Measurements from ENCODE around the gene KIAA1191. TPM values are rescaled to one million over a fixed set of nuclear protein-coding genes. Genes with fewer than 3 reads are reported as not detected.

Gene KIAA1191, protein sequence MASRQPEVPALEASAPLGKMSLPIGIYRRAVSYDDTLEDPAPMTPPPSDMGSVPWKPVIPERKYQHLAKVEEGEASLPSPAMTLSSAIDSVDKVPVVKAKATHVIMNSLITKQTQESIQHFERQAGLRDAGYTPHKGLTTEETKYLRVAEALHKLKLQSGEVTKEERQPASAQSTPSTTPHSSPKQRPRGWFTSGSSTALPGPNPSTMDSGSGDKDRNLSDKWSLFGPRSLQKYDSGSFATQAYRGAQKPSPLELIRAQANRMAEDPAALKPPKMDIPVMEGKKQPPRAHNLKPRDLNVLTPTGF
- 61.5 to 81.2 TPM (median 73.8 TPM) in 5 replicates for total RNA-seq (2022; extraction: Qiagen RNA extraction)

DNA sequence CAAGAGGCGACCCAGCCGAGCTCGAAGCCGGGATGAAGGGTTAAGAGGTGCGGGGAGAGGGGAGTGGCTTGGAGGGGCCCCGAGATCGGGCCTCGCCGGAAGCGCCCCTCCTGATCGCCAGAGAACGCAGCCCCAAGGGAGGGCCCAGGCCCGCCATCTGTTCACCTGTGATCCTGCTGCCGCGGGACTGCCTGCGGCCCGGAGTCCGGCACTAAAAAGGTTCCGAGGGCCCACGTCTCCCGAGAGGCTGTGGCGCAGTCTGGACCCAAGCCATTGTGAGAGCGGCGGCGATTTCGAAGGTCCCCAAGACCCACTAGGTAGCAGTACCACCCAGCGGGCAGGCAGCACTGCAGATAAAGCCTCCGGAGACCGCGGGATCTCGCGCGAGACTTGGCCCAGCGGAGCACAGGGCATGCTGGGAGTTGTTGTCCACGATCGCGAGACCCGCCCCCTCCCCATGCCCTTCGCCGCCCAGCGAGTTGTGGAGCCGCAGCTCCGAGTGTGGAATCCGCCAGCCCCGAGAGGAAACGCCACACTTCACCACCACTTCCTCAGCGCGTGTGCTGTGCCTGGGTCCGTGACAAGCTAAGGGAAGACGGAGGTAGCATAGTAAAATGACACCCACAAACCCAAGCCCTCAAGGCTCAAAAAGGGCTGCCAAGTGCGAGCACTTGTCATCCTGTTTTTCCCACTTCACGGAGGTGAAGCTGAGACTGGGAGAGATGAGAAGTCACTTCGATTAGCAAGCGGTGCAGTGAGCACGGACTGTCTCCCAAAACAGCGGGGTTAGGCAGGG lies at the start of gene KIAA1191:
Gene KIAA1191, minus strand, starts transcription at position 328 of the 796 bp plus-strand sequence. CDS start 2,256 bp downstream, outside the sequence.

DNA sequence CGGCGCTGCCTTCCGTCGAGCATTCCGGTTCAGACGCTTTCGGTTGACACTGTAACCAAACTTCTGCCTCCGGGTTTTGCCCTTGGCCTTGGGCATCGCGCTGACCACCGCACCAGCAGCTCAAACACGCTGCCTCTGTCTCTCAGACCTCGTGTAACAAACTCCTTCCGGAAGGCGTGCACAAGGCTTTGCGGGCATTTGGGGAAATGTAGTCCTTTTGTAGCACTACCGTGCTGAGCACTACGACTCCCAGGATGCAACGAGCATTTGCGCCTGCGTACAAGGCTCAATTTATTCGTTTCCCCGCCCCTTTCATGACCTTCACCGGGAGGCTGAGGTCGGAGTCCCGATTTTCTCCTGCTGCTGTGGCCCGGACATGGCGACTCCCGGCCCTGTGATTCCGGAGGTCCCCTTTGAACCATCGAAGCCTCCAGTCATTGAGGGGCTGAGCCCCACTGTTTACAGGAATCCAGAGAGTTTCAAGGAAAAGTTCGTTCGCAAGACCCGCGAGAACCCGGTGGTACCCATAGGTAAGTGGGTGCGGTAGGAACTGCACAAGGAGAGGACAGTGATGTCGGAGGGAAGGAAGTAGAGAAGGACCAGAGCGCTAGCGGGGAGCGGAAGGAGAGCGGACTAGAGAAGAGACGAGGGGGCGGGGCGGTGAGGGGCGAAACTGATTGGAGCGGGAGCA lies 27.0 kb upstream of the KIAA1191 start, which contains the start of the genes HIGD2A and NOP16:
Gene HIGD2A, plus strand, starts transcription at position 308 of the 691 bp plus-strand sequence. Its CDS starts 69 bp downstream, at position 377.
Gene NOP16, minus strand, starts transcription at position 155 of the 691 bp plus-strand sequence. Its CDS starts 59 bp downstream, at position 96.

DNA sequence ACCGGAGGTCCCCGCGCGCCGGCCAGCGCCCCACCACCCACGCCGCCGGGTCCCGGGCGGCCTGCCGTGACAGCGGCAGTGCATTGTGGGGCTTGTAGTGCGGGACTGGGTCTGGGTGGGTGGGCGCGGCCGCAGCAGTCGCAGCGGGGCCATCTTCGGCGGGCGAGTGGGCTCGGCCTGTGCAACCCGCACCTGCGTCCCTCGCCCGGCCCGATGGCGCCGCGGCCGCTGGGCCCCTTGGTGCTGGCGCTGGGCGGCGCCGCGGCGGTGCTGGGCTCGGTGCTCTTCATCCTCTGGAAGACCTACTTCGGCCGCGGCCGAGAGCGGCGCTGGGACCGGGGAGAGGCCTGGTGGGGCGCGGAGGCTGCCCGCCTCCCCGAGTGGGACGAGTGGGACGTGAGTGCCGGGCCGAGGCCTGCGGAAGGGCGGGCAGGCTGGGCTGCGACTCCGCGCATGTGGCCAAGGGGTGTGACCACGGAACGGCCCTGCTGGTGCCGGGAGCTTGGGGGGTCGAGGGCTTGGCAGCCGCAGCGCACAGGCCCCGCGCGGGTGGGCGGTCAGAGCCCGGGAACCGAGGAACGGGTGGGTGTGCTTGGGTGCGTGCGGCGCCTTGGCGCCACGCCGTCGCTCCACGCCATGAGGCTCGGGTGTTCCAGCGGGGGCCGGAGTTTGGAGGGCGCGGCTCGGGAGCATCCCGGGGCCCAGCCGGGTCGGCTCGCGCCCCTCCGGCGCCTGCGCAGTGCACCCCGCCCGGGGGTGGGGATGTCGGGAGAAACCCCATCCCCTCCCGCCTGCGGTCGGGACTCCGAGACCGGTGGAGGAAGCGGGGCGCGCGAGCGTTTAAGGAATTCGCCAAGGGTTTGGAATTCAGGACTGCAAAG lies 4.0 kb upstream of the KIAA1191 start, which contains the start of gene ARL10:
Gene ARL10, plus strand, starts transcription at position 137 of the 881 bp plus-strand sequence. Its CDS starts 77 bp downstream, at position 214.

Other genes starting within 250 kb of the KIAA1191 start
- 10.5 to 15.6 TPM (median 14.2 TPM) in 5 replicates for gene SIMC1, start 123.3 kb downstream of the KIAA1191 start, total RNA-seq (2022; extraction: Qiagen RNA extraction)
- 0.23 to 0.61 TPM (median 0.35 TPM) in 5 replicates for gene ARL10, start 3.7 kb upstream of the KIAA1191 start, total RNA-seq (2022; extraction: Qiagen RNA extraction)
- gene NOP16, start 26.8 kb upstream of the KIAA1191 start, total RNA-seq (2022; extraction: Qiagen RNA extraction), result 121 to 135 TPM (median 127 TPM) in 5 replicates
- 249 to 273 TPM (median 257 TPM) in 5 replicates for gene HIGD2A, start 27.0 kb upstream of the KIAA1191 start, total RNA-seq (2022; extraction: Qiagen RNA extraction)
- gene CLTB, start 54.8 kb upstream of the KIAA1191 start, total RNA-seq (2022; extraction: Qiagen RNA extraction), result 74.9 to 118 TPM (median 111 TPM) in 5 replicates
- gene FAF2, start 86.6 kb upstream of the KIAA1191 start, total RNA-seq (2022; extraction: Qiagen RNA extraction), result 43.1 to 53.0 TPM (median 45.9 TPM) in 5 replicates
- gene RNF44, start 175.6 kb upstream of the KIAA1191 start, total RNA-seq (2022; extraction: Qiagen RNA extraction), result 27.0 to 44.7 TPM (median 41.0 TPM) in 5 replicates
- 0.12 to 0.18 TPM (median 0.15 TPM) in 5 replicates for gene CDHR2, start 187.6 kb upstream of the KIAA1191 start, total RNA-seq (2022; extraction: Qiagen RNA extraction)
- gene GPRIN1, start 248.4 kb upstream of the KIAA1191 start, total RNA-seq (2022; extraction: Qiagen RNA extraction), result 7.1 to 9.6 TPM (median 8.5 TPM) in 5 replicates